Naive B cell (primary cell): ENCODE results near the gene TRAF7. TPM values are rescaled to one million over a fixed set of nuclear protein-coding genes. Genes with fewer than 3 reads are reported as not detected.
A peak's percentile ranks its signal among the peaks of the same experiment; 100 is the strongest.

Experiments
- ATAC-seq, 2 donors: fragments of 150-1000 bp; cut with Tn5 transposase; 2 replicates each; pipeline ENCODE4 v1.10.0; 2021; ENCODE audit warnings: low read depth in 2 of 2, mild to moderate bottlenecking in 2 of 2, moderate library complexity in 2 of 2
- DNase-seq: peaks from one replicate; pipeline ENCODE4 v3.0.0; 2022
- H3K27ac Mint-ChIP-seq, 6 donors: one replicate each; pipeline ENCODE4 v1.8.0; 2020 to 2022; ENCODE audit warnings: mild to moderate bottlenecking in 6 of 6, mixed read lengths in 6 of 6, moderate library complexity in 5 of 6, inconsistent platforms in 2 of 6
- H3K27me3 Mint-ChIP-seq, 3 donors: one replicate each; pipeline ENCODE4 v1.8.0; 2021 to 2022; ENCODE audit warnings: mixed read lengths in 3 of 3, mild to moderate bottlenecking in 1 of 3
- H3K36me3 Mint-ChIP-seq, 2 donors: one replicate each; pipeline ENCODE4 v1.8.0; 2020 to 2022; ENCODE audit warnings: mixed read lengths in 2 of 2, inconsistent platforms in 1 of 2, mild to moderate bottlenecking in 1 of 2
- H3K4me1 Mint-ChIP-seq, 3 donors: one replicate each; pipeline ENCODE4 v1.8.0; 2020 to 2022; ENCODE audit warnings: mixed read lengths in 3 of 3, inconsistent platforms in 1 of 3, mild to moderate bottlenecking in 1 of 3, moderate library complexity in 1 of 3
- H3K4me3 Mint-ChIP-seq, 8 donors: one replicate each; pipeline ENCODE4 v1.8.0; 2020 to 2022; ENCODE audit warnings: mild to moderate bottlenecking in 8 of 8, mixed read lengths in 8 of 8, moderate library complexity in 8 of 8, inconsistent platforms in 2 of 8
- H3K9me3 Mint-ChIP-seq, 7 donors: one replicate each; pipeline ENCODE4 v1.8.0; 2020 to 2022; ENCODE audit warnings: mixed read lengths in 7 of 7, mild to moderate bottlenecking in 5 of 7, inconsistent platforms in 2 of 7, moderate library complexity in 1 of 7
- polyA plus RNA-seq, 6 donors: library from polyadenylated mRNA; unstranded; fragments of 300-500 nt; fragmentation: Illumina TruSeq; gene quantifications; one replicate each; pipeline ENCODE4 v1.2.3, GENCODE V29; 2021; ENCODE audit warnings: low read depth in 6 of 6

TRAF7 gene
- polyA plus RNA-seq, 6 donors from 2014 or later: 4.2 to 9.4 (median 5.6) TPM

- no peak for DNase-seq
- peak overlapping the region in 5 of 6 donors; percentile 44 to 88 (median 78) for H3K27ac Mint-ChIP-seq
- H3K4me1 Mint-ChIP-seq: peaks cover 17 to 32% (median 20%) of the 10 kb centered on the region in 3 donors
- peaks cover 0 to 18% (median 11%) of the 10 kb centered on the region in 3 donors for H3K27me3 Mint-ChIP-seq
- peak overlapping the region; percentile 68 to 89 (median 82) for H3K4me3 Mint-ChIP-seq
- peaks cover 0 to 9% of the 10 kb centered on the region in 2 donors for H3K36me3 Mint-ChIP-seq
- ATAC-seq: no peak
- H3K9me3 Mint-ChIP-seq: peaks cover 0 to 1% (median 0%) of the 10 kb centered on the region in 7 donors
Measured at GRCh38 chr16:2204416-2205103, 49.0 kb downstream of the TRAF7 start.

GRCh38 chr16:2205104-2205966, 49.8 kb downstream of the TRAF7 start, which contains the start of gene MLST8:
MLST8 (plus strand) TSS chr16:2205454; CDS start chr16:2206086, 632 bp downstream.
- Mint-ChIP-seq H3K9me3 (peaks cover 0 to under 1% (median 0%) of the 10 kb centered on the region in 7 donors), H3K27me3 (peaks cover 0 to 10% (median 4%) of the 10 kb centered on the region in 3 donors), H3K27ac (peak within 1 kb of the TSS; percentile 75 to 97 (median 90)), H3K4me1 (peaks cover 17 to 32% (median 20%) of the 10 kb centered on the region in 3 donors), H3K36me3 (peaks cover 0 to 9% of the 10 kb centered on the region in 2 donors), H3K4me3 (peak within 1 kb of the TSS; percentile 68 to 93 (median 87))
- ATAC-seq (peak; percentile 78 to 83), DNase-seq (peak; percentile 97)

GRCh38 chr16:2205967-2206313, 50.4 kb downstream of the TRAF7 start:
- peak overlapping the region; percentile 68 to 88 (median 80) for H3K4me3 Mint-ChIP-seq
- H3K4me1 Mint-ChIP-seq: peaks cover 17 to 32% (median 20%) of the 10 kb centered on the region in 3 donors
- H3K36me3 Mint-ChIP-seq: peaks cover 0 to 9% of the 10 kb centered on the region in 2 donors
- no peaks in the 10 kb centered on the region for H3K9me3 Mint-ChIP-seq
- ATAC-seq (no peak), DNase-seq (no peak)
- peak overlapping the region in 4 of 6 donors; percentile 76 to 96 (median 85) for H3K27ac Mint-ChIP-seq
- H3K27me3 Mint-ChIP-seq: peaks cover 0 to 8% (median 0%) of the 10 kb centered on the region in 3 donors

- peaks cover 0 to 9% of the 10 kb centered on the region in 2 donors for H3K36me3 Mint-ChIP-seq
- peaks cover 17 to 32% (median 20%) of the 10 kb centered on the region in 3 donors for H3K4me1 Mint-ChIP-seq
- H3K27ac Mint-ChIP-seq: peak overlapping the region in 5 of 6 donors; percentile 63 to 96 (median 88)
- H3K9me3 Mint-ChIP-seq: no peaks in the 10 kb centered on the region
- DNase-seq (no peak), ATAC-seq (no peak)
- peaks cover 0 to 8% (median 0%) of the 10 kb centered on the region in 3 donors for H3K27me3 Mint-ChIP-seq
- H3K4me3 Mint-ChIP-seq: peak overlapping the region; percentile 66 to 88 (median 80)
Measured at GRCh38 chr16:2206420-2206779, 50.8 kb downstream of the TRAF7 start.

GRCh38 chr16:2206780-2207433, 51.3 kb downstream of the TRAF7 start:
- peak overlapping the region in 7 of 8 donors; percentile 66 to 88 (median 81) for H3K4me3 Mint-ChIP-seq
- ATAC-seq (no peak), DNase-seq (no peak)
- H3K36me3 Mint-ChIP-seq: peaks cover 0 to 9% of the 10 kb centered on the region in 2 donors
- H3K27me3 Mint-ChIP-seq: peaks cover 0 to 3% (median 0%) of the 10 kb centered on the region in 3 donors
- no peaks in the 10 kb centered on the region for H3K9me3 Mint-ChIP-seq
- H3K27ac Mint-ChIP-seq: peak overlapping the region in 4 of 6 donors; percentile 57 to 96 (median 86)
- peaks cover 17 to 32% (median 23%) of the 10 kb centered on the region in 3 donors for H3K4me1 Mint-ChIP-seq

GRCh38 chr16:2207872-2208271, 52.3 kb downstream of the TRAF7 start:
- Mint-ChIP-seq H3K4me1 (peaks cover 22 to 34% (median 26%) of the 10 kb centered on the region in 3 donors), H3K27me3 (no peaks in the 10 kb centered on the region), H3K4me3 (peak overlapping the region in 7 of 8 donors; percentile 19 to 87 (median 68)), H3K36me3 (peaks cover 0 to 9% of the 10 kb centered on the region in 2 donors), H3K27ac (peak overlapping the region in 2 of 6 donors; percentile 54 to 78), H3K9me3 (no peaks in the 10 kb centered on the region)
- no peak for DNase-seq
- ATAC-seq: no peak

GRCh38 chr16:2208308-2208707, 52.7 kb downstream of the TRAF7 start:
- Mint-ChIP-seq H3K9me3 (no peaks in the 10 kb centered on the region), H3K4me1 (peaks cover 26 to 37% (median 26%) of the 10 kb centered on the region in 3 donors), H3K27me3 (no peaks in the 10 kb centered on the region), H3K27ac (no peak overlapping the region), H3K4me3 (peak overlapping the region in 1 of 8 donors; percentile 33), H3K36me3 (peaks cover 0 to 9% of the 10 kb centered on the region in 2 donors)
- ATAC-seq (no peak), DNase-seq (no peak)

- DNase-seq (no peak), ATAC-seq (no peak)
- no peaks in the 10 kb centered on the region for H3K9me3 Mint-ChIP-seq
- H3K27ac Mint-ChIP-seq: no peak overlapping the region
- no peaks in the 10 kb centered on the region for H3K27me3 Mint-ChIP-seq
- no peak overlapping the region for H3K4me3 Mint-ChIP-seq
- H3K4me1 Mint-ChIP-seq: peaks cover 22 to 36% (median 31%) of the 10 kb centered on the region in 3 donors
- H3K36me3 Mint-ChIP-seq: peaks cover 0 to 9% of the 10 kb centered on the region in 2 donors
Measured at GRCh38 chr16:2208772-2209171, 53.2 kb downstream of the TRAF7 start.

- H3K27me3 Mint-ChIP-seq: no peaks in the 10 kb centered on the region
- H3K4me3 Mint-ChIP-seq: no peak overlapping the region
- peaks cover 0 to 9% of the 10 kb centered on the region in 2 donors for H3K36me3 Mint-ChIP-seq
- DNase-seq (no peak), ATAC-seq (no peak)
- no peaks in the 10 kb centered on the region for H3K9me3 Mint-ChIP-seq
- no peak overlapping the region for H3K27ac Mint-ChIP-seq
- H3K4me1 Mint-ChIP-seq: peaks cover 20 to 32% (median 29%) of the 10 kb centered on the region in 3 donors
Measured at GRCh38 chr16:2209258-2210008, 53.9 kb downstream of the TRAF7 start.

- Mint-ChIP-seq H3K9me3 (no peaks in the 10 kb centered on the region), H3K27me3 (no peaks in the 10 kb centered on the region), H3K27ac (no peak overlapping the region), H3K36me3 (peaks cover 0 to 9% of the 10 kb centered on the region in 2 donors), H3K4me1 (peaks cover 17 to 29% (median 24%) of the 10 kb centered on the region in 3 donors), H3K4me3 (no peak overlapping the region)
- DNase-seq (no peak), ATAC-seq (no peak)
Measured at GRCh38 chr16:2210009-2210332, 54.4 kb downstream of the TRAF7 start.

GRCh38 chr16:2210386-2211365, 55.1 kb downstream of the TRAF7 start, which contains the start of gene BRICD5:
BRICD5 (minus strand) TSS chr16:2210863; CDS start chr16:2210833, 30 bp downstream.
- H3K9me3 Mint-ChIP-seq: no peaks in the 10 kb centered on the region
- H3K27ac Mint-ChIP-seq: peak within 1 kb of the TSS in 1 of 6 donors; percentile 47
- peaks cover 0 to 9% of the 10 kb centered on the region in 2 donors for H3K36me3 Mint-ChIP-seq
- H3K4me1 Mint-ChIP-seq: peaks cover 21 to 29% (median 27%) of the 10 kb centered on the region in 3 donors
- ATAC-seq: no peak
- H3K27me3 Mint-ChIP-seq: no peaks in the 10 kb centered on the region
- peak within 1 kb of the TSS in 2 of 8 donors; percentile 45 to 46 for H3K4me3 Mint-ChIP-seq
- DNase-seq: no peak
